ENCODE measurements around the gene PHF21B. TPM values are rescaled to one million over a fixed set of nuclear protein-coding genes. Genes with fewer than 3 reads are reported as not detected.

Gene PHF21B
- total and polyA plus RNA-seq, 5 donors from 2014 or later = not detected

GRCh38 chr22:44974454-44974853 lies 35.4 kb downstream of the PHF21B start:
- Mint-ChIP-seq H3K4me3 (no peak overlapping the region), H3K27me3 (peaks cover 6% of the 10 kb centered on the region), H3K9me3 (no peaks in the 10 kb centered on the region), H3K36me3 (no peaks in the 10 kb centered on the region), H3K27ac (no peak overlapping the region), H3K4me1 (no peaks in the 10 kb centered on the region)
- no peaks in the 10 kb centered on the region for H3K27me3 ChIP-seq (ENCODE audit: control insufficient read depth, insufficient read depth, low read length)
- H3K27ac ChIP-seq (ENCODE audit: insufficient read depth, low read length, poor library complexity, severe bottlenecking) = no peak overlapping the region
- H3K36me3 ChIP-seq (ENCODE audit: control insufficient read depth, insufficient read depth, low read length) = no peaks in the 10 kb centered on the region
- no peaks in the 10 kb centered on the region for H3K9me3 ChIP-seq (ENCODE audit: control insufficient read depth in 2 of 2, low read length in 2 of 2)
- no peak for ATAC-seq (ENCODE audit: low read depth in 2 of 2)
- DNase-seq = no peak
- no peak overlapping the region for H3K4me3 ChIP-seq (ENCODE audit: low read depth, low read length)
- H3K4me1 ChIP-seq (ENCODE audit: control insufficient read depth, insufficient read depth, low read length, poor library complexity, severe bottlenecking) = no peaks in the 10 kb centered on the region

- Mint-ChIP-seq H3K4me3 (no peak overlapping the region), H3K27me3 (peaks cover 6% of the 10 kb centered on the region), H3K9me3 (no peaks in the 10 kb centered on the region), H3K4me1 (no peaks in the 10 kb centered on the region), H3K27ac (no peak overlapping the region), H3K36me3 (no peaks in the 10 kb centered on the region)
- H3K4me1 ChIP-seq (ENCODE audit: control insufficient read depth, insufficient read depth, low read length, poor library complexity, severe bottlenecking) = no peaks in the 10 kb centered on the region
- no peak overlapping the region for H3K4me3 ChIP-seq (ENCODE audit: low read depth, low read length)
- DNase-seq = no peak
- H3K36me3 ChIP-seq (ENCODE audit: control insufficient read depth, insufficient read depth, low read length) = no peaks in the 10 kb centered on the region
- no peak for ATAC-seq (ENCODE audit: low read depth in 2 of 2)
- H3K27me3 ChIP-seq (ENCODE audit: control insufficient read depth, insufficient read depth, low read length) = no peaks in the 10 kb centered on the region
- no peaks in the 10 kb centered on the region for H3K9me3 ChIP-seq (ENCODE audit: control insufficient read depth in 2 of 2, low read length in 2 of 2)
- H3K27ac ChIP-seq (ENCODE audit: insufficient read depth, low read length, poor library complexity, severe bottlenecking) = no peak overlapping the region
Observed at GRCh38 chr22:44973829-44974228, 36.0 kb downstream of the PHF21B start.

- no peaks in the 10 kb centered on the region for H3K4me1 Mint-ChIP-seq
- H3K27me3 Mint-ChIP-seq = peaks cover 6% of the 10 kb centered on the region
- no peak overlapping the region for H3K27ac Mint-ChIP-seq
- Histone ChIP-seq H3K27ac (ENCODE audit: insufficient read depth, low read length, poor library complexity, severe bottlenecking) (no peak overlapping the region), H3K27me3 (ENCODE audit: control insufficient read depth, insufficient read depth, low read length) (no peaks in the 10 kb centered on the region), H3K9me3 (ENCODE audit: control insufficient read depth in 2 of 2, low read length in 2 of 2) (no peaks in the 10 kb centered on the region), H3K4me1 (ENCODE audit: control insufficient read depth, insufficient read depth, low read length, poor library complexity, severe bottlenecking) (no peaks in the 10 kb centered on the region), H3K36me3 (ENCODE audit: control insufficient read depth, insufficient read depth, low read length) (no peaks in the 10 kb centered on the region), H3K4me3 (ENCODE audit: low read depth, low read length) (no peak overlapping the region)
- H3K36me3 Mint-ChIP-seq = no peaks in the 10 kb centered on the region
- peak overlapping the region in 1 of 4 donors; percentile 64 for H3K4me3 Mint-ChIP-seq
- peak in 1 of 3 donors; percentile 36 for DNase-seq
- peak in 1 of 2 donors; percentile 66 for ATAC-seq (ENCODE audit: low read depth in 2 of 2)
- H3K9me3 Mint-ChIP-seq = no peaks in the 10 kb centered on the region
Observed at GRCh38 chr22:44972363-44973083, 37.3 kb downstream of the PHF21B start.

- Histone ChIP-seq H3K36me3 (ENCODE audit: control insufficient read depth, insufficient read depth, low read length) (no peaks in the 10 kb centered on the region), H3K27me3 (ENCODE audit: control insufficient read depth, insufficient read depth, low read length) (no peaks in the 10 kb centered on the region), H3K27ac (ENCODE audit: insufficient read depth, low read length, poor library complexity, severe bottlenecking) (no peak overlapping the region), H3K4me1 (ENCODE audit: control insufficient read depth, insufficient read depth, low read length, poor library complexity, severe bottlenecking) (no peaks in the 10 kb centered on the region), H3K9me3 (ENCODE audit: control insufficient read depth in 2 of 2, low read length in 2 of 2) (no peaks in the 10 kb centered on the region), H3K4me3 (ENCODE audit: low read depth, low read length) (no peak overlapping the region)
- peak overlapping the region in 1 of 4 donors; percentile 64 for H3K4me3 Mint-ChIP-seq
- peaks cover 8% of the 10 kb centered on the region for H3K27me3 Mint-ChIP-seq
- no peak for ATAC-seq (ENCODE audit: low read depth in 2 of 2)
- H3K4me1 Mint-ChIP-seq = no peaks in the 10 kb centered on the region
- H3K27ac Mint-ChIP-seq = no peak overlapping the region
- no peaks in the 10 kb centered on the region for H3K9me3 Mint-ChIP-seq
- no peak for DNase-seq
- no peaks in the 10 kb centered on the region for H3K36me3 Mint-ChIP-seq
Observed at GRCh38 chr22:44971651-44972362, 38.0 kb downstream of the PHF21B start.

- H3K9me3 Mint-ChIP-seq = no peaks in the 10 kb centered on the region
- Histone ChIP-seq H3K27ac (ENCODE audit: insufficient read depth, low read length, poor library complexity, severe bottlenecking) (no peak overlapping the region), H3K9me3 (ENCODE audit: control insufficient read depth in 2 of 2, low read length in 2 of 2) (no peaks in the 10 kb centered on the region), H3K36me3 (ENCODE audit: control insufficient read depth, insufficient read depth, low read length) (no peaks in the 10 kb centered on the region), H3K4me3 (ENCODE audit: low read depth, low read length) (no peak overlapping the region), H3K4me1 (ENCODE audit: control insufficient read depth, insufficient read depth, low read length, poor library complexity, severe bottlenecking) (no peaks in the 10 kb centered on the region), H3K27me3 (ENCODE audit: control insufficient read depth, insufficient read depth, low read length) (no peaks in the 10 kb centered on the region)
- no peaks in the 10 kb centered on the region for H3K4me1 Mint-ChIP-seq
- peaks cover 12% of the 10 kb centered on the region for H3K27me3 Mint-ChIP-seq
- no peak overlapping the region for H3K4me3 Mint-ChIP-seq
- H3K27ac Mint-ChIP-seq = no peak overlapping the region
- H3K36me3 Mint-ChIP-seq = no peaks in the 10 kb centered on the region
- no peak for ATAC-seq (ENCODE audit: low read depth in 2 of 2)
- DNase-seq = no peak
Observed at GRCh38 chr22:44970291-44970690, 39.5 kb downstream of the PHF21B start.

GRCh38 chr22:44969817-44970216 lies 40.0 kb downstream of the PHF21B start:
- Mint-ChIP-seq H3K36me3 (no peaks in the 10 kb centered on the region), H3K9me3 (no peaks in the 10 kb centered on the region), H3K27me3 (peaks cover 12% of the 10 kb centered on the region), H3K27ac (no peak overlapping the region), H3K4me1 (no peaks in the 10 kb centered on the region), H3K4me3 (no peak overlapping the region)
- Histone ChIP-seq H3K4me1 (ENCODE audit: control insufficient read depth, insufficient read depth, low read length, poor library complexity, severe bottlenecking) (no peaks in the 10 kb centered on the region), H3K27me3 (ENCODE audit: control insufficient read depth, insufficient read depth, low read length) (no peaks in the 10 kb centered on the region), H3K36me3 (ENCODE audit: control insufficient read depth, insufficient read depth, low read length) (no peaks in the 10 kb centered on the region), H3K4me3 (ENCODE audit: low read depth, low read length) (no peak overlapping the region), H3K9me3 (ENCODE audit: control insufficient read depth in 2 of 2, low read length in 2 of 2) (no peaks in the 10 kb centered on the region), H3K27ac (ENCODE audit: insufficient read depth, low read length, poor library complexity, severe bottlenecking) (no peak overlapping the region)
- DNase-seq (no peak), ATAC-seq (ENCODE audit: low read depth in 2 of 2) (no peak)

- Histone ChIP-seq H3K36me3 (ENCODE audit: control insufficient read depth, insufficient read depth, low read length) (no peaks in the 10 kb centered on the region), H3K4me3 (ENCODE audit: low read depth, low read length) (no peak overlapping the region), H3K4me1 (ENCODE audit: control insufficient read depth, insufficient read depth, low read length, poor library complexity, severe bottlenecking) (no peaks in the 10 kb centered on the region), H3K9me3 (ENCODE audit: control insufficient read depth in 2 of 2, low read length in 2 of 2) (no peaks in the 10 kb centered on the region), H3K27me3 (ENCODE audit: control insufficient read depth, insufficient read depth, low read length) (no peaks in the 10 kb centered on the region), H3K27ac (ENCODE audit: insufficient read depth, low read length, poor library complexity, severe bottlenecking) (no peak overlapping the region)
- no peaks in the 10 kb centered on the region for H3K4me1 Mint-ChIP-seq
- no peaks in the 10 kb centered on the region for H3K36me3 Mint-ChIP-seq
- no peak overlapping the region for H3K27ac Mint-ChIP-seq
- DNase-seq = no peak
- no peak overlapping the region for H3K4me3 Mint-ChIP-seq
- H3K27me3 Mint-ChIP-seq = peaks cover 6% of the 10 kb centered on the region
- no peak for ATAC-seq (ENCODE audit: low read depth in 2 of 2)
- no peaks in the 10 kb centered on the region for H3K9me3 Mint-ChIP-seq
Observed at GRCh38 chr22:44968736-44969135, 41.1 kb downstream of the PHF21B start.

- H3K4me1 ChIP-seq (ENCODE audit: control insufficient read depth, insufficient read depth, low read length, poor library complexity, severe bottlenecking) = no peaks in the 10 kb centered on the region
Observed at GRCh38 chr22:44965171-44965570, 44.6 kb downstream of the PHF21B start.

More at GRCh38 chr22:44965171-44965570, 44.6 kb downstream of the PHF21B start:
- no peaks in the 10 kb centered on the region for H3K27me3 ChIP-seq (ENCODE audit: control insufficient read depth, insufficient read depth, low read length)
- Mint-ChIP-seq H3K4me3 (no peak overlapping the region), H3K9me3 (peaks cover 0 to 2% (median 0%) of the 10 kb centered on the region in 7 donors), H3K27me3 (peaks cover 11% of the 10 kb centered on the region), H3K4me1 (no peaks in the 10 kb centered on the region), H3K36me3 (no peaks in the 10 kb centered on the region), H3K27ac (no peak overlapping the region)
- H3K4me3 ChIP-seq (ENCODE audit: low read depth, low read length) = no peak overlapping the region
- H3K36me3 ChIP-seq (ENCODE audit: control insufficient read depth, insufficient read depth, low read length) = no peaks in the 10 kb centered on the region
- DNase-seq (no peak), ATAC-seq (ENCODE audit: low read depth in 2 of 2) (no peak)
- H3K9me3 ChIP-seq (ENCODE audit: control insufficient read depth in 2 of 2, low read length in 2 of 2) = no peaks in the 10 kb centered on the region
- no peak overlapping the region for H3K27ac ChIP-seq (ENCODE audit: insufficient read depth, low read length, poor library complexity, severe bottlenecking)

All from CD4-positive, CD25-positive, alpha-beta regulatory T cell (primary cell).